ENCODE results near the gene CEMIP2. TPM values are rescaled to one million over a fixed set of nuclear protein-coding genes. Genes with fewer than 3 reads are reported as not detected.

Gene CEMIP2
- polyA plus RNA-seq, 1 of the 3 experiments (the other 2 are of a cell fraction) = 39.8 TPM

- Histone ChIP-seq H3F3A (replicated peaks; ENCODE audit: insufficient read depth) (peaks cover 17% of the 10 kb centered on the region), H3K4me3 (ENCODE audit: low read depth in 2 of 2, low read length in 1 of 2) (no peak overlapping the region), H2AFZ (ENCODE audit: low read depth) (no peak overlapping the region), H3K27me3 (ENCODE audit: insufficient read depth) (no peaks in the 10 kb centered on the region), H4K20me1 (ENCODE audit: insufficient read depth) (no peaks in the 10 kb centered on the region), H3K4me2 (no peak overlapping the region), H3K9me2 (no peaks in the 10 kb centered on the region), H3K36me3 (replicated peaks in 1 of 2; ENCODE audit: control insufficient read depth in 1 of 2, insufficient read depth in 2 of 2, low read length in 1 of 2) (no peaks in the 10 kb centered on the region), H3K79me2 (ENCODE audit: insufficient read depth) (no peaks in the 10 kb centered on the region), H3K9ac (no peak overlapping the region), H3K4me1 (ENCODE audit: control insufficient read depth in 1 of 2, insufficient read depth in 2 of 2, low read depth in 1 of 2, low read length in 1 of 2) (no peaks in the 10 kb centered on the region), H3K9me3 (no peaks in the 10 kb centered on the region), H3K27ac (ENCODE audit: low read depth in 2 of 2, low read length in 1 of 2) (no peak overlapping the region)
- TF ChIP-seq EP300 (IDR thresholded peaks at IDR 0.05; ENCODE audit: borderline replicate concordance in 1 of 2, low read depth in 1 of 2, low read length in 1 of 2) = no peak
- no peak for TF ChIP-seq TCF12 (IDR thresholded peaks at IDR 0.05)
- TF ChIP-seq JUND (IDR thresholded peaks at IDR 0.05) = no peak
- ChIA-PET CTCF (no interaction called here), POLR2A (no interaction called here)
- DNase-seq = no peak
- 52% methylated on average over 15 of the region's 16 CpGs for WGBS (ENCODE audit: low lambda C conversion rate)
Measured at GRCh38 chr9:71744754-71745521, 23.4 kb downstream of the CEMIP2 start.

DNA sequence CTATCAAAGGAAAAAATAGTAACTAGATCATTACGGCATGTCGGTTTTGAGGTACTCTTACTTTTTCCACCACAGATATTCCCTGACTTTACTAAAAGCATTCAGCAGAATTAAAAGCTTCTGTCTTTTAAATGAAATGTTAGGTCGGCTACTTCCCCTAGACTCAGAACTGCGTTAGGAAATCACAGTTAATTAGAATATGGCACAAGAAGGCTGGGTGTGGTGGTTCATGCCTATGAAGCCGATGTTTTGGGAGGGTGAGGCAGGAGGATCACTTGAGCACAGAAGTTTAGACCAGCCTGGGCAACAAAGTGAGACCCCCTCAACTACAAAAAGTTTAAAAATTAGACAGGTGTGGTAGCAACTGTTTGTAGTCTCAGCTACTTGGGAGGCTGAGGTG is 24.4 kb downstream of the CEMIP2 start:
- 53% methylated on average over 5 of the region's 5 CpGs for WGBS (ENCODE audit: low lambda C conversion rate)
- CTCF ChIA-PET = no interaction called here

More for the DNA sequence above, 24.4 kb downstream of the CEMIP2 start:
- no peaks in the 10 kb centered on the region for H3K27me3 ChIP-seq (ENCODE audit: insufficient read depth)
- no peaks in the 10 kb centered on the region for H3K79me2 ChIP-seq (ENCODE audit: insufficient read depth)
- H3K4me1 ChIP-seq (ENCODE audit: control insufficient read depth in 1 of 2, insufficient read depth in 2 of 2, low read depth in 1 of 2, low read length in 1 of 2) = no peaks in the 10 kb centered on the region
- H4K20me1 ChIP-seq (ENCODE audit: insufficient read depth) = no peaks in the 10 kb centered on the region
- no peak overlapping the region for H3K9ac ChIP-seq
- POLR2A ChIA-PET = no interaction called here
- no peak overlapping the region for H3K27ac ChIP-seq (ENCODE audit: low read depth in 2 of 2, low read length in 1 of 2)
- H2AFZ ChIP-seq (ENCODE audit: low read depth) = no peak overlapping the region
- H3F3A ChIP-seq (replicated peaks; ENCODE audit: insufficient read depth) = peaks cover 13% of the 10 kb centered on the region
- no peak overlapping the region for H3K4me2 ChIP-seq
- DNase-seq = no peak
- no peaks in the 10 kb centered on the region for H3K9me2 ChIP-seq
- H3K36me3 ChIP-seq (replicated peaks in 1 of 2; ENCODE audit: control insufficient read depth in 1 of 2, insufficient read depth in 2 of 2, low read length in 1 of 2) = no peaks in the 10 kb centered on the region
- no peak overlapping the region for H3K4me3 ChIP-seq (ENCODE audit: low read depth in 2 of 2, low read length in 1 of 2)
- H3K9me3 ChIP-seq = no peaks in the 10 kb centered on the region
- TF ChIP-seq, protein P1, sequence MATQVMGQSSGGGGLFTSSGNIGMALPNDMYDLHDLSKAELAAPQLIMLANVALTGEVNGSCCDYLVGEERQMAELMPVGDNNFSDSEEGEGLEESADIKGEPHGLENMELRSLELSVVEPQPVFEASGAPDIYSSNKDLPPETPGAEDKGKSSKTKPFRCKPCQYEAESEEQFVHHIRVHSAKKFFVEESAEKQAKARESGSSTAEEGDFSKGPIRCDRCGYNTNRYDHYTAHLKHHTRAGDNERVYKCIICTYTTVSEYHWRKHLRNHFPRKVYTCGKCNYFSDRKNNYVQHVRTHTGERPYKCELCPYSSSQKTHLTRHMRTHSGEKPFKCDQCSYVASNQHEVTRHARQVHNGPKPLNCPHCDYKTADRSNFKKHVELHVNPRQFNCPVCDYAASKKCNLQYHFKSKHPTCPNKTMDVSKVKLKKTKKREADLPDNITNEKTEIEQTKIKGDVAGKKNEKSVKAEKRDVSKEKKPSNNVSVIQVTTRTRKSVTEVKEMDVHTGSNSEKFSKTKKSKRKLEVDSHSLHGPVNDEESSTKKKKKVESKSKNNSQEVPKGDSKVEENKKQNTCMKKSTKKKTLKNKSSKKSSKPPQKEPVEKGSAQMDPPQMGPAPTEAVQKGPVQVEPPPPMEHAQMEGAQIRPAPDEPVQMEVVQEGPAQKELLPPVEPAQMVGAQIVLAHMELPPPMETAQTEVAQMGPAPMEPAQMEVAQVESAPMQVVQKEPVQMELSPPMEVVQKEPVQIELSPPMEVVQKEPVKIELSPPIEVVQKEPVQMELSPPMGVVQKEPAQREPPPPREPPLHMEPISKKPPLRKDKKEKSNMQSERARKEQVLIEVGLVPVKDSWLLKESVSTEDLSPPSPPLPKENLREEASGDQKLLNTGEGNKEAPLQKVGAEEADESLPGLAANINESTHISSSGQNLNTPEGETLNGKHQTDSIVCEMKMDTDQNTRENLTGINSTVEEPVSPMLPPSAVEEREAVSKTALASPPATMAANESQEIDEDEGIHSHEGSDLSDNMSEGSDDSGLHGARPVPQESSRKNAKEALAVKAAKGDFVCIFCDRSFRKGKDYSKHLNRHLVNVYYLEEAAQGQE (IDR thresholded peaks at IDR 0.05; ENCODE audit: low read depth, low read length) = no peak
- no peak for TF ChIP-seq USF1 (IDR thresholded peaks at IDR 0.05; ENCODE audit: borderline replicate concordance, low read depth)
